Thoracic aorta endothelial cell (primary cell): ENCODE measurements around the gene UGT2A1. TPM values are rescaled to one million over a fixed set of nuclear protein-coding genes. Genes with fewer than 3 reads are reported as not detected.

Experiments used
- small RNA-seq: library from RNA; depleted of rRNA; stranded (forward); fragments of <200 nt; gene quantifications from one replicate; pipeline ENCODE3, GENCODE V24; 2012
- total RNA-seq: library from RNA; depleted of rRNA; stranded (reverse); fragments of >200 nt; gene quantifications from 2 replicates; pipeline ENCODE4 v1.2.3, GENCODE V29; 2012

Gene UGT2A1
- total RNA-seq, result 0.50 and 0.93 TPM in 2 replicates

DNA sequence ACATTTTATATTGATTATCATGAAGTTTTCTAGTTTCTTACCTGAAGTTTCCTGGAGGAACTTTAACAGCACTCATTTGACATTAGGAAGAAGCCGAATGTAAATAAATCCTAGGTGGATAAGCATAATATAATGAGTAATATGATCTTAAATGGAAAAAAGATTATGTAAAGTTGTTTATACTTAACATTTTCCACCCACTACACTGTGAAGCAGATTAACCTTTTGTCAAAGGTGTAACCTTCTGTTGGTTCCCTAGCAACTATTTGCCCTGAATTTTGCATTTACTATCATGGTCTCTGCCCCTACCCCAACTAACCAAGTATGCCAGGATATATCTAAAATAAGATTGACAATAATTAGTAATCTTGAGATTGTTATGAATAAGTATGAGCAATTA lies at the start of gene UGT2A1:
Gene UGT2A1 (minus strand): TSS at position 101 of the 400 bp plus-strand sequence. CDS start 5,603 bp downstream, outside the sequence.

DNA sequence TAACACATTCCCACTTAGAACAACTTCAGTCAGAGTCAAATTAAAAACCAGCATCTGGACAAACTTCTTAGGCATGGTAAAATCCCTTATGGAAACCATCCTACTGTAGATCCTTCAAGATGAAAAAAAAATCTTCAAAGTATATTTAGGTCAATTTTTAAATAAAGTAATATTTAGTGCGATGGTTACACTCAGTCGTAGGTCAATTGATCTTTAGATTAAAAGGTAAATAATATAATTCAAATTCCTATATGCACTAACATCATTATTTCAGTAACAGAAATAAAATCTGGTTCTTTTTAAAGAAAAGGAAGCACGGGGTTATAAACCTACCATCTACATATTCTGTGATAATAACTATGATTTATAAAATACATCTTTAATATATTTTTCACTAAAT lies 13.5 kb downstream of the UGT2A1 start, which contains the start of gene UGT2A2:
Gene UGT2A2 (minus strand): TSS at position 101 of the 400 bp plus-strand sequence. CDS start 2 bp downstream, at position 99.

Small RNA genes lying within 50 kb of the gene (small RNA-seq; reads per million reads assigned to genes)
- gene UGT2A2, result not detected

Other genes starting within 250 kb of the UGT2A1 start
- gene UGT2B4, start 157.3 kb downstream of the UGT2A1 start, total RNA-seq, result not detected in 2 replicates
- 0.22 and 0.40 TPM in 2 replicates for gene UGT2A2, start 13.6 kb downstream of the UGT2A1 start, total RNA-seq
- 150 and 219 TPM in 2 replicates for gene SULT1B1, start 107.4 kb upstream of the UGT2A1 start, total RNA-seq
- gene SULT1E1, start 206.9 kb upstream of the UGT2A1 start, total RNA-seq, result 22.4 and 30.9 TPM in 2 replicates